ENCODE results near the gene DNAH10.
"Not testable (repeated sequence)": the region's sequence is repeated elsewhere in the genome, so short reads cannot be mapped to it uniquely, and the experiment has no call there.

DNAH10 gene

DNA sequence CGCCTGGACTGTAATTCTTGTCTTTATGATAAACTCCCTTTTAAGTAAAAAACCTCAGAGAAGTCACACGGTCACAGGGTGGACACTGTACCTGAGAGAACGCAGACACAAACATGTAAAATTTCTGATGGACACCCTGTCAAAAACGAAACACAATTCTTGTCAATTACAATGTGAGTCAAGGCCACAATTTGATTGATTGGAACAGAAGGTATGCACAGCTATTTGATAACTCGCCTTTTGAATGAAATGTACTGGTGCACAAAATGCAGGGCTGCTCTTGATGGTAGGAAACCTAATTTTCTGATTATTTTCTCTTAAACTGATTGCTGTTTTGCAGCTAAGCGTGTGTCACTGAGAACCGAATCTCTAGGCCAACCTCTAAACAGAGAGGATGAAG is 9.2 kb downstream of the DNAH10 start:
- H3K9me3 ChIP-seq (ENCODE audit: control insufficient read depth, insufficient read depth, low read length): no peaks in the 10 kb centered on the region
- no peak overlapping the region for H3K4me3 ChIP-seq (ENCODE audit: low read depth, low read length)
- H3K9ac ChIP-seq (ENCODE audit: low read depth, low read length): no peak overlapping the region
- H3K36me3 ChIP-seq (ENCODE audit: control insufficient read depth, insufficient read depth, low read length): no peaks in the 10 kb centered on the region
- H3K27me3 ChIP-seq (ENCODE audit: control insufficient read depth, insufficient read depth, low read length): peaks cover 10% of the 10 kb centered on the region
- no peaks in the 10 kb centered on the region for H3K4me1 ChIP-seq (ENCODE audit: control insufficient read depth, insufficient read depth, low read length)

DNA sequence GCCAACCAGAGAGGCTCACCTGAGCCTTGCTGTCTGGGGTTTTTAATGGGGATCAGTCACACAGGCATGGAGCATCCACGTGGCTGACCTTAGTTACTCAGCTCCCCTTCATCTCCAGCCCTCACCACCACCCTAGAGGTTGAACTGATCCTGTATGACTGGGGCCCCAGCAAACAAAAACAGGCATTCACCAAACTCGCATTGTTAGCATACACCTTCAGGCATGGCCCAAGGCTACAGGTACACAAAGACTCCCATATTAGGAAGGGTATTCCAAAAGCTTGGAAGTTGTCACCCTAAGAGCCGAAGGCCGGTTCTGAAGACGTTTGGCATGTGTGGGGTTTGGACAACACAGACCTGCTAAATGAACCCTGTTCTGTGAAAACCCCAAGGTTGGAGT is 10.0 kb downstream of the DNAH10 start:
- H3K4me1 ChIP-seq (ENCODE audit: control insufficient read depth, insufficient read depth, low read length): no peaks in the 10 kb centered on the region
- H3K4me3 ChIP-seq (ENCODE audit: low read depth, low read length): no peak overlapping the region
- no peak overlapping the region for H3K9ac ChIP-seq (ENCODE audit: low read depth, low read length)
- H3K36me3 ChIP-seq (ENCODE audit: control insufficient read depth, insufficient read depth, low read length): no peaks in the 10 kb centered on the region
- H3K9me3 ChIP-seq (ENCODE audit: control insufficient read depth, insufficient read depth, low read length): no peaks in the 10 kb centered on the region
- peaks cover 10% of the 10 kb centered on the region for H3K27me3 ChIP-seq (ENCODE audit: control insufficient read depth, insufficient read depth, low read length)

DNA sequence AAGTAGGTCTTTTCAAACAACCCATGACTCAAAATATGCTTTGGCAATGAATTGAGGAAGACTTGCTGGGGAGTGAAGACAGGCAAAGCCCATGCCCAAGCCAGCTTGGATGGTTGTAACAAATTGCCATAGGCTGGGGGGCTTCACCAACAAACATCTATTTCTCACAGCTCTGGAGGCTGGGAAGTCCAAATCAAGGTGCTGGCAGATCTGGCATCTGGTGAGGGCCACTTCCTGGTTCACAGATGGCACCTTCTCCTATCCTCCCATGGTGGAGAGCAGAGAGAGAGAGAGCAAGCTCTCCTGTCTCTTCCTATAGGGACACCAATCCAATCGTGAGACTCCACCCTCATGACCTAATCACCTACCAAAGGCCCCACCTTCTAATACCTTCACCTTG is 11.3 kb downstream of the DNAH10 start:
- no peaks in the 10 kb centered on the region for H3K36me3 ChIP-seq (ENCODE audit: control insufficient read depth, insufficient read depth, low read length)
- H3K27me3 ChIP-seq (ENCODE audit: control insufficient read depth, insufficient read depth, low read length): peaks cover 10% of the 10 kb centered on the region
- no peaks in the 10 kb centered on the region for H3K4me1 ChIP-seq (ENCODE audit: control insufficient read depth, insufficient read depth, low read length)
- H3K4me3 ChIP-seq (ENCODE audit: low read depth, low read length): no peak overlapping the region
- H3K9ac ChIP-seq (ENCODE audit: low read depth, low read length): no peak overlapping the region
- H3K9me3 ChIP-seq (ENCODE audit: control insufficient read depth, insufficient read depth, low read length): no peaks in the 10 kb centered on the region

DNA sequence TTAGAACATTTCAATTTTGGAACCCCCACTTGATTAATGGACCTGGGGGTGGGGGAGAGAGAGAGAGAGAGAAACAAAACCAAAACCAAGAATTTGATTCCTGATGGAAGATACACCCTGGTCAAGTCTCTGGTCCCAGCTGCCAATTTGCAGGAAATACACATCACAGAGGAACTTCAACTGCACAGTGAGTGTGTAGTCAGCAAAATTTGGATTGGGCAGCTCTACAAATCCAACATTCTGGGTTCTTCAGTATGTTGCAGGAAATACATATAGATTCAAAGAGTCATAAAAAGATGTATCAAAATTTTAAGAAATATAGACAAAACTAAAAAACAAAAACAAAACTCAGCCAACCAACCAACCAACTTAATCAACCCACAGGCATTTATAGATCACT is 17.4 kb downstream of the DNAH10 start:
- no peaks in the 10 kb centered on the region for H3K36me3 ChIP-seq (ENCODE audit: control insufficient read depth, insufficient read depth, low read length)
- no peak overlapping the region for H3K9ac ChIP-seq (ENCODE audit: low read depth, low read length)
- no peaks in the 10 kb centered on the region for H3K4me1 ChIP-seq (ENCODE audit: control insufficient read depth, insufficient read depth, low read length)
- no peaks in the 10 kb centered on the region for H3K9me3 ChIP-seq (ENCODE audit: control insufficient read depth, insufficient read depth, low read length)
- H3K27me3 ChIP-seq (ENCODE audit: control insufficient read depth, insufficient read depth, low read length): no peaks in the 10 kb centered on the region
- no peak overlapping the region for H3K4me3 ChIP-seq (ENCODE audit: low read depth, low read length)

DNA sequence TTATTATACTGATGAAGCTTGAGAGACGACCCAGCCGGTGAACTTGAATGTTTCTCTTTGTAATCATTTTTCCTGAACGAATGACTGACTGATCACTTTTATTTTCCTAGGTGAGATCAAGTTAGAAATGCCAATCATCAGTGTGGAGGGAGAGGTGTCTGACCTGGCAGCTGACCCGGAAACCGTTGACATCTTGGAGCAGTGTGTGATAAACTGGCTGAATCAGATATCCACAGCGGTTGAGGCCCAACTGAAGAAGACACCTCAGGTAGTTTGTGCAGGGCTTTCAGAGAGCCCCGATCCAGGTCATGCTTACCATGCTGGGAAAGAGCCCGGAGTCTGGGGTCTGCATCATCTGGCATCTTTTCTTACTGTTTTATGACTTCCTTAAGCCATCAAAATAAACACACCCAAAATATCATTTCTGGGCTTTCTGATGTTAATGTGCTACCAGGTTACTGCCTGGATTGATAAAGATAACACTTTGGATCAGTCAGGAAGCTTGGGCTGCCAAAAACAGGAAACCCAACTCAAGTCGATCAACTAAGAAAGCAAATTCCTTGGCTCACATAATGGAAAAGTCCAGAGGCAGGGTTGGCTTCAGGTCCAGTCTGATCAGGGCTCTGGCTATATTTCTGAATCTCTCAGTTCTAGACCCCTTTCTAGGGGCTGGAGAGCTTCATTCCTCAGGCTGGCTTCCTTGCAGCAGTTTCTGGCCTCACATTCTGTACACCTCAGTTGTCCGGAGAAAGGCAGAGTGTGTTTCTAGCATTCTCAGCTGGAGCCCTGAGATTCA is 21.1 kb downstream of the DNAH10 start:
- no peaks in the 10 kb centered on the region for H3K36me3 ChIP-seq (ENCODE audit: control insufficient read depth, insufficient read depth, low read length)
- H3K4me3 ChIP-seq (ENCODE audit: low read depth, low read length): no peak overlapping the region
- no peaks in the 10 kb centered on the region for H3K27me3 ChIP-seq (ENCODE audit: control insufficient read depth, insufficient read depth, low read length)
- H3K9ac ChIP-seq (ENCODE audit: low read depth, low read length): no peak overlapping the region
- H3K4me1 ChIP-seq (ENCODE audit: control insufficient read depth, insufficient read depth, low read length): no peaks in the 10 kb centered on the region
- H3K9me3 ChIP-seq (ENCODE audit: control insufficient read depth, insufficient read depth, low read length): no peaks in the 10 kb centered on the region

DNA sequence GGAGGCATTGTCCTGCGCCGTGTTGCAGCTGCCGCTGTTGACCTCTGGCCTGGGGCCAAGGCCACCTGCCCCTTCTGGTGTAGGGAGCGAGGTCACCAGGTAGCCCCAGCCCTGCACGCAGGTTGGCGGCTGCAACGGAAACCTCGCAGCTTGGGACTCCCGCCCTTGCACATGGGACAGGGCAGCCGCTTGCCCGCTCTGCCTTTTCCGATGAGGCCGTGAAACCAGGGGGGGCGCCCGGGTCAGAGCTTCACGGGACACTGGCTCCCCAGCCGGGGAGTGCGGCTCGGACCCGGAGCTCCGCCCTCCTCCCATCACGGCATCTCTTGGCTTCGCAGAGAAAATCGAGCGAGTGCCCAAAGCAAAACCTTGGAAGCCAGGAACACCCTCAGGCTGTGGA is 25.4 kb downstream of the DNAH10 start:
- H3K4me3 ChIP-seq (ENCODE audit: low read depth, low read length): no peak overlapping the region
- no peaks in the 10 kb centered on the region for H3K27me3 ChIP-seq (ENCODE audit: control insufficient read depth, insufficient read depth, low read length)
- H3K36me3 ChIP-seq (ENCODE audit: control insufficient read depth, insufficient read depth, low read length): no peaks in the 10 kb centered on the region
- H3K9ac ChIP-seq (ENCODE audit: low read depth, low read length): no peak overlapping the region
- H3K4me1 ChIP-seq (ENCODE audit: control insufficient read depth, insufficient read depth, low read length): no peaks in the 10 kb centered on the region
- H3K9me3 ChIP-seq (ENCODE audit: control insufficient read depth, insufficient read depth, low read length): no peaks in the 10 kb centered on the region

DNA sequence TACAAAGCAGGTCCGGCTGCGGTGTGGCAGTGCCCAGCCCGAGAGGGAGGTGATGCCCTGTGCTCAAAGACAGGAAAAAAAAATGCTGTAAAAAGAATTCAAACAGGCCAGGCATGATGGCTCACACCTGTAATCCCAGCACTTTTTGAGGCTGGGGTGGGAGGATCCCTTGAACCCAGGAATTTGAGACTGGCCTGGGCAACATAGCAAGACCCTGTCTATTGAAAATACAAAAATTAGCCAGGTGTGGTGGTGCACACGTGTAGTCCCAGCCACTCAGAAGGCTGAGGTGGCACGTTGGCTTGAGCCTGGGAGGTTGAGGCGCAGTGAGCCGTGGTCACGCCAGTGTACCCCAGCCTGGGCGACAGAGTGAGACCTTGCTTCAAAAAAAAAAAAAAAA is 26.4 kb downstream of the DNAH10 start:
- no peaks in the 10 kb centered on the region for H3K9me3 ChIP-seq (ENCODE audit: control insufficient read depth, insufficient read depth, low read length)
- H3K9ac ChIP-seq (ENCODE audit: low read depth, low read length): no peak overlapping the region

DNA sequence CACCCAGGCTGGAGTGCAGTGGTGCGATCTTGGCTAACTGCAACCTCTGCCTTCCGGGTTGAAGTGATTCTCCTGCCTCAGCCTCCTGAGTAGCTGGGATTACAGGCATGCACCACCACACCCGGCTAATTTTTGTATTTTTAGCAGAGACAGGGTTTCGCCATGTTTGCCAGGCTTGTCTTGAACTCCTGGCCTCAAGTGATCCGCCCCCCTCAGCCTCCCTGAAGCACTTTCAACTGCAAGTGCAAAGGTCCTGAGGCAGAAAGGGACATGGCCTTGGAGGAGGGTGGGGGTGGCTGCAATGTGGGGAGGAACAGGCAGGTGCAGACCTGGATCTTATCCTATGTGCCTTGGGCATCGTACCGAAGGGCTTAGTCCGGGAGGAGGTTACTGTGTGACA is 27.3 kb downstream of the DNAH10 start:
- H3K36me3 ChIP-seq (ENCODE audit: control insufficient read depth, insufficient read depth, low read length); H3K4me1 ChIP-seq (ENCODE audit: control insufficient read depth, insufficient read depth, low read length); H3K4me3 ChIP-seq (ENCODE audit: low read depth, low read length); H3K27me3 ChIP-seq (ENCODE audit: control insufficient read depth, insufficient read depth, low read length); H3K9ac ChIP-seq (ENCODE audit: low read depth, low read length); H3K9me3 ChIP-seq (ENCODE audit: control insufficient read depth, insufficient read depth, low read length): not testable (repeated sequence)

More for the DNA sequence above, 26.4 kb downstream of the DNAH10 start:
- H3K4me1 ChIP-seq (ENCODE audit: control insufficient read depth, insufficient read depth, low read length): no peaks in the 10 kb centered on the region
- no peak overlapping the region for H3K4me3 ChIP-seq (ENCODE audit: low read depth, low read length)
- no peaks in the 10 kb centered on the region for H3K27me3 ChIP-seq (ENCODE audit: control insufficient read depth, insufficient read depth, low read length)
- H3K36me3 ChIP-seq (ENCODE audit: control insufficient read depth, insufficient read depth, low read length): no peaks in the 10 kb centered on the region

DNA sequence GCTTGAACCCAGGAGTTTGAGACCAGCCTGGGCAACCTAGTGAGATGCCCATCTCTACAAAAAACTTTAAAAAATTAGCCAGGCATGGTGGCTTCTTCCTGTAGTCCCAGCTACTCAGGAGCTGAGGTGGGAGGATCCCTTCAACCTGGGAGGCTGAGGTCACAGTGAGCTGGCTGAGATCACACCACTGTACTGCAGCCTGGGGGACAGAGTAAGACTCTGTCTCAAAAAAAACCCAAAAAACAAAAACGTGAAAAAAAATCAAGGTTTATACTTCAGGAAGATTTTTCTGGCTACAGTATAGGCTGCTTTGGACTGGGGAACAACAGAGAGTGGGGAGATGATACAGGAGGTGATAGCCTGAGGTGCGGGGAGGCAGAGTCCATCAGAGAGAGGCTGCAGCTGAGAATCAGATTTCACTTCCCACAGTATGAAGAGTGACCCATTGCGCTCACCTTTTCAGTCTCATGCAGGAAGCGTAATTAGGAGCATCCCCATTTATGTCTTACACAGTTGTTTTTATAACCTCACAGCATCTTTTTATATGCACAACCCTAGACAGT is 28.9 kb downstream of the DNAH10 start:
- Histone ChIP-seq H3K4me1 (ENCODE audit: control insufficient read depth, insufficient read depth, low read length) (no peaks in the 10 kb centered on the region), H3K36me3 (ENCODE audit: control insufficient read depth, insufficient read depth, low read length) (no peaks in the 10 kb centered on the region), H3K9me3 (ENCODE audit: control insufficient read depth, insufficient read depth, low read length) (no peaks in the 10 kb centered on the region), H3K4me3 (ENCODE audit: low read depth, low read length) (no peak overlapping the region), H3K9ac (ENCODE audit: low read depth, low read length) (no peak overlapping the region), H3K27me3 (ENCODE audit: control insufficient read depth, insufficient read depth, low read length) (no peaks in the 10 kb centered on the region)

DNA sequence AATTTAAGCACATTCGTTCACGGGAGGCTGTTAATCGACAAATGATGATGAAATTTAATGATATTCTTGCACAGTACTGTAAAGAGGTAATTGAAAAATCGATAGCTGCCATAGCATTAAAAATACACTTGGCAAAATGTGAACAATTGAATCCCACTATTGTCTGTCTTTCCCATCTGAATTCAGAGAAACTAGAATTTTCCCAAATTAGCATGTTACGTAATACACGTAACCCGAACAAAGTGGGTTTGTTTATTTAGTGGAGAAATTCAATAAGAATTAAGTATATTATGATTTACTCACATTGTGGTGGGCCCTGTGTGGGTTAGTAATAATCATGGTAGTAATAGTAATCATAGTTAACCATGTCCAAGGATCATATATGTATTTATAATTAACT is 31.9 kb downstream of the DNAH10 start:
- H3K9me3 ChIP-seq (ENCODE audit: control insufficient read depth, insufficient read depth, low read length): no peaks in the 10 kb centered on the region
- no peak overlapping the region for H3K4me3 ChIP-seq (ENCODE audit: low read depth, low read length)
- H3K9ac ChIP-seq (ENCODE audit: low read depth, low read length): no peak overlapping the region

DNA sequence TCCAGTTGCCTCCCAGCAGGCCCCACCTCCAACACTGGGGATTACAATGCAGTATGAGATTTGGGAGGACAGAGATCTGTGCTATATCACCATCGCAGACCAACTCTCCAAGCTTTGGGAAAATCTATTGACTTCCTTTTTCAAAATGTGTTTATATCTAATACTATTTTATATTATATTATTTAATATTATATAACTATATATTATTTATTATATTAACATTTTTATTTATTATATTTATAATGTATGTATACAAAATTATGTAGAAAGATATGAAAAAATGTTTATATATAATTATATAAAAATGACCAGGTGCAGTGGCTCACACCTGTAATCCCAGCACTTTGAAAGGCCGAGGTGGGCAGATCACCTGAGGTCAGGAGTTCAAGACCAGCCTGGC is 36.4 kb downstream of the DNAH10 start:
- Histone ChIP-seq H3K27me3 (ENCODE audit: control insufficient read depth, insufficient read depth, low read length) (no peaks in the 10 kb centered on the region), H3K4me1 (ENCODE audit: control insufficient read depth, insufficient read depth, low read length) (no peaks in the 10 kb centered on the region), H3K36me3 (ENCODE audit: control insufficient read depth, insufficient read depth, low read length) (no peaks in the 10 kb centered on the region), H3K4me3 (ENCODE audit: low read depth, low read length) (no peak overlapping the region), H3K9ac (ENCODE audit: low read depth, low read length) (no peak overlapping the region), H3K9me3 (ENCODE audit: control insufficient read depth, insufficient read depth, low read length) (no peaks in the 10 kb centered on the region)

More for the DNA sequence above, 31.9 kb downstream of the DNAH10 start:
- no peaks in the 10 kb centered on the region for H3K27me3 ChIP-seq (ENCODE audit: control insufficient read depth, insufficient read depth, low read length)
- no peaks in the 10 kb centered on the region for H3K36me3 ChIP-seq (ENCODE audit: control insufficient read depth, insufficient read depth, low read length)
- no peaks in the 10 kb centered on the region for H3K4me1 ChIP-seq (ENCODE audit: control insufficient read depth, insufficient read depth, low read length)

DNA sequence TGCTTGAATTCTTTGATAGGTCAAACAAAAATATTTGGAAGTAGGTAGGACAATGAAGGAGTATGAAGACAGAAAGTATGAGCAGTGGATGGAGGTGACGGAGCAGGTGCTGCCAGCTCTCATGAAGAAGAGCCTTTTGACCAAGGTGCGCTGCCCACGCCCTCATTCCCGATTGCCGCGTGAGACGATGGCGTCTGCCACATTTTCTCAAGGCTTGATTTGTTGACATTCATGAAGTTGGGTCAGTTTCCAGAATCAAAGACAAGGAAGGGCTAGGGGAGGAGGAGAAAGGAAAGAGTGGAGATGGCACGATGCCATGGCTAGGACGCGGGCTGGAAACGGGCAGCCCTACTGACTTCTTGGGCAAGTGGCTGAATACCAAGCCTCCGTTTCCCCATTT is 37.1 kb downstream of the DNAH10 start:
- Histone ChIP-seq H3K9ac (ENCODE audit: low read depth, low read length) (no peak overlapping the region), H3K9me3 (ENCODE audit: control insufficient read depth, insufficient read depth, low read length) (no peaks in the 10 kb centered on the region), H3K4me3 (ENCODE audit: low read depth, low read length) (no peak overlapping the region), H3K27me3 (ENCODE audit: control insufficient read depth, insufficient read depth, low read length) (no peaks in the 10 kb centered on the region), H3K36me3 (ENCODE audit: control insufficient read depth, insufficient read depth, low read length) (no peaks in the 10 kb centered on the region), H3K4me1 (ENCODE audit: control insufficient read depth, insufficient read depth, low read length) (no peaks in the 10 kb centered on the region)

All from iPS-15b (cell line).